Measurements from ENCODE around the gene GTPBP10.

Gene GTPBP10

DNA sequence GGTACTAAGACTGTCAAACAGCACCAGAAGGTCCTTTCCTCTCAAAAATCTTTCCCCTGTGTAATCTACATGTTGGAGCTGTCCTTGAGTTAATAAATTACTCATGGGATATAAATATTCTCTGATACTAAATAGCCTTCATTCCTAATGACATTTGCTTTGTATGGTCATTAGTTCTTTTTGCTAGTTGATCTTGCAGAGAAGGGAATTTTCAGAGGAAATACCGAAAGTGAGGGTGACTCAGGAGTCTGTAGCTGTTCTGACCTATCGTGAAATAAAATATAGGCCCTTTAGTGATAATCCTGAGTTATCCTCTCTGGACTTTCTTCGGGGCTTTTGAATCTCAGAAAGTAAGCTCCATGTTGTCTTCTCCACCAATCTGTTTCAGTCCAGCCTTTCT is 37.3 kb downstream of the GTPBP10 start:
- DNase-seq: no peak

- DNase-seq: no peak
Measured at GRCh38 chr7:90384433-90384832, 37.9 kb downstream of the GTPBP10 start.

DNA sequence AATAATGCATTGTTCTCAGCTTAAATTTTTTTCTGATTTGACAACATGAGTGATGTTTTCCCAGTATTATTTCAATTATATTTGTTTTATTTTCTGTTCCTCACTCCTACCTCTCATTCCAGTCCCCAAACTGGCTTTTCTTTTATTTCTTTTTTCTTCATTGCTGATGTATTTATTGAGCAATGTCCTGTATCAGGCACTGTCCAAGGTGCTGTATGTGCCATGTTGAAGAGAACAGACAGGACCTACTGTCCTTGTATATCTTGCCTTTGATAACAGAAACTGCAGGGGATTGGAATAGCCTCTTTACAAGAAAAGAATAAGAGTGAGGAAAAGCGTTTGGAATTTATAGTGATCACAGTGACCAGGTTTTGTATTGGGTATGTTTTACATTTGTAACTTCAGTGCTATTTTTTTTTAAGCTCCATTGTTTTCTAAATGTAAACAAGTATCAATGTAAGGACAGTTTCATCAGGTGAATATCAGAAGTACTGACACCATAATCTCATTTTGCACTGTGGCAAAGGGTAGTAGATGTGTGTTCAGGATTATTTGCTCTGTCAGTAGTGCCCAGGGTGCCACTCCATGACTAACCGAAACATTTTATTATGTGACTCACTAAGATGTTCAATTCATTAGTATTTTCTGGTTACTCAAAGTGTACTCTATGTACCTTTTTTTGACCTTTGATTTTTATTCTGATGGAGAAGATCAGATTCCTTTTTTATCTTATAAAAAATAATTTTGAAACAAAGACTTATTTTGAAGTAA is 41.1 kb downstream of the GTPBP10 start:
- no peak for DNase-seq

DNA sequence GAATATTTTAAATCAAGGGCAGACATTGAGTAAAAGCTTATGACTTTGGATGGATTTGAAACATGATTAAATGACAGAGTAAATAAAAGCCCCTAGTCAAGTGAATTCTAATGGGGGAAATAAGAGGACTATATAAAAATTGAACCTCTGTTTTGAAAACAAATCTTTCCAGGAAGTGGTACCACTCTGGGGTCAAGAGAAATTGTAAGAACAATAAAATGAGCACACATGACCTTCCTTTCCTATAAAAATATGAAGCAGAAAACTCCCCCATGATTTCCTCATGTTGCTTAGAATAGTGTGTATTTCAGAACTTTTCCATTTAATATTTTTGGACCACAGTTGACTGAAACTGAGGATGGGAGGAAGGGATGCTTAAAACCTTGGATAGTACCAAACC is 44.4 kb downstream of the GTPBP10 start:
- DNase-seq: no peak

DNA sequence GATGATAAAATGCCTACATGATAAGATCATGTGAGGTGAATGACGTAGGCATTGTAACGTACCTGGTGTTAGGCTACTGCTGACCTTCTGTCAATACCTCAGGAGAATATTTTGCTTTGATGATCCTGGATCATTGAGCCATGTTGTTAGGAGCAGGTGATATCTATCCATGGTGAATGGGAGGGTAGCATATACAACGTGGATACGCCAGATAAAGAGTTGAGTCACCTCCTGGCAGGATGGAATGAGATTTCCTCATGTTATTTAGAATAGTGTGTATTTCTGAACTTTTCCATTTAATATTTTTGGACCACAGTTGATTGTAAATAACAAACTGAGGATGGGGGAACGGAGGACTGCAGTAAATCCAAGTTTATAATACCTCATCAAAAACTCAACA is 45.0 kb downstream of the GTPBP10 start:
- no peak for DNase-seq

DNA sequence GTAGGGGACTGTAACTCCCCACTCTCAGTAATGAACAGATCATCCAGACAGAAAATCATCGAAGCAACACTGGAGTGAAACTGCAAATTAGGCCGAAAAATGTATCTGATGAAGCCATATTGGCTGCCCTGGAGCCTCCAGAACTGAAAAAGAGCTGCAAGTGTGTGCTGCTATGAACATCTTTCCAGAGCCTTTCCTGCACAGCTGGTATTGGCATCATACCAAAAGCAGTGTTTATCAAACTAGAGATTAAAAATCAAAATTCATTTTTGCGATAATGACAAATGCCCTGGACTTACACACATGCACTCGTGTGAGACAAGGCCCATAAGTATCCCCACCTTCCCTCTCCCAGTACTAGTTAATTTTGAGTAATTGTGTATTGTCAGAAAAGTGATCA is 49.9 kb downstream of the GTPBP10 start:
- no peak for DNase-seq

GRCh38 chr7:90401989-90402388 is 55.5 kb downstream of the GTPBP10 start:
- DNase-seq: no peak

- no peak for DNase-seq
Measured at GRCh38 chr7:90402785-90403173, 56.3 kb downstream of the GTPBP10 start.

GRCh38 chr7:90403174-90404113 is 56.9 kb downstream of the GTPBP10 start, which contains the start of gene CLDN12:
Gene CLDN12 (plus strand): TSS chr7:90403461. CDS start chr7:90412677, 9,216 bp downstream.
- DNase-seq: peak; percentile 73

GRCh38 chr7:90404777-90405176 is 58.3 kb downstream of the GTPBP10 start:
- no peak for DNase-seq

DNA sequence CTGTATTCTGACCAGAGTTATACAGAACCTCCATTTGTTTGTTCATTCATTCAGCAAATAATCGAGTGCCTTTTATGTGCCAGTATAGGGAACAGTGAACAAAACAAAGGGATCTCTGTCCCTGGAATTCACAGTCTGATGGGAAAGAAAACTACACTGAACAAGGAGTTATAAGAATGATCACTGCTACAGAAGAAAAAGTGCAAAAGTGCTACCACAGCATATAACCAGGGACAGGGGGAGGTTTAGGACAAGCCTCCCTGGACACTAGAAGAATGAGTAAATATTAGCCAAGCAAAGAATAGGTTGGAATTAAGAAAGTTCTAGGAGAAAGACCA is 60.9 kb downstream of the GTPBP10 start:
- no peak for DNase-seq

- DNase-seq: no peak
Measured at GRCh38 chr7:90408142-90408541, 61.6 kb downstream of the GTPBP10 start.

GRCh38 chr7:90409667-90410066 is 63.2 kb downstream of the GTPBP10 start:
- DNase-seq: no peak

DNA sequence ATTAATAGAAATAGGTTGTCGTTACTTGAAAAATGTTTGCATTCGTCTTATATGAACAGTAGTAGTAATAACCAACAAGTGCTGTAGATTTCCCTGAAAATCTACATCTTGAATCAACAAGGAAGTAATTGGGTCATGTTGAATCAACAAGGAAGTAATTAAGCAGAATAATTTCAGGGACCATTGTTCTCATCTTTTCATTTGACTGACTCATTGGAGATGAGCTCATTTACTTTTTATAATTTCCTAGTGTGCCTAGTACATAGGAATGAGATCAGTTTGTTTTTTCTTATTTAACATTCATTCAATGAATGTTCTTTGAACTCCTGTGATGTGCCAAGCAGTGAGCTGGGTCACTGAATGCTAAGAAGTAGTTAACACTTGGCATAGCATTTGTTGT is 65.0 kb downstream of the GTPBP10 start:
- DNase-seq: no peak

DNA sequence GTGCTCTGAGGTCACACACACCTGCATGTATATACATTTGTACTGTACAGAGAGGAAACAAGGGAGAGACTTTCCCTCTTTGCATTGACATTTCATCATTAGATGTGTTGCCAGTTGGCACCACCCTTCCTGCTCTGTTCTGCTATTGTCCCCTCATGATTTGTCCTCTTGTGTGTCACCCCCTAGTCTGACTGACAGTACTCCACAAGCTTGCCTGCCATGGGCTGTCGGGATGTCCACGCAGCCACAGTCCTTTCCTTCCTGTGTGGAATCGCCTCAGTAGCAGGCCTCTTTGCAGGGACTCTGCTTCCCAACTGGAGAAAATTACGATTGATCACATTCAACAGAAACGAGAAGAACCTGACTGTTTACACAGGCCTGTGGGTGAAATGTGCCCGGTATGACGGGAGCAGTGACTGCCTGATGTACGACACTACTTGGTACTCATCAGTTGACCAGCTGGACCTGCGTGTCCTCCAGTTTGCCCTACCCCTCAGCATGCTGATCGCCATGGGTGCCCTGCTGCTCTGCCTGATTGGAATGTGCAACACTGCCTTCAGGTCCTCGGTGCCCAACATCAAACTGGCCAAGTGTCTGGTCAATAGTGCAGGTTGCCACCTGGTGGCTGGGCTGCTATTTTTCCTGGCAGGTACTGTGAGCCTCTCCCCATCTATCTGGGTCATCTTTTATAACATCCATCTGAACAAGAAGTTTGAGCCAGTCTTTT is 66.1 kb downstream of the GTPBP10 start:
- peak; percentile 29 for DNase-seq

- no peak for DNase-seq
Measured at GRCh38 chr7:90413185-90413528, 66.6 kb downstream of the GTPBP10 start.

DNA sequence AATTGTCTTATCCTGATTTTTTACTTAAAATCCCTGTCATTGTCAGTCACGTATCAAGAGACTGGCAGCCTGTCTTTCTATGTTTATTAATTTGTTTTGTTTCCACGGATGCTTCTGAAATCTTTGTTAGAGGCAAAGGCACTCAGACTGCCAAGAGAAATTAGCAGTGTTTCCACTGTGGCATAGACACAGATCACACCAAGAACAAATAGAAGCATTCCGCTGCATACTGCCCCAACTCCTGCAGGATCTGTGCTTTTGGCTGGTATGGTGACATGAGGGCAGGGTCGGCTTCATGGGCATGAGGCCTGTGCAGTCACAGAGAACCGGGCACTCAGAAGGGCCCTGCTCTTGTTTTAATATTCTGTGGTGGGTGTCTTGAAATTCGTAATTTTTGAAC is 75.1 kb downstream of the GTPBP10 start:
- DNase-seq: no peak

DNA sequence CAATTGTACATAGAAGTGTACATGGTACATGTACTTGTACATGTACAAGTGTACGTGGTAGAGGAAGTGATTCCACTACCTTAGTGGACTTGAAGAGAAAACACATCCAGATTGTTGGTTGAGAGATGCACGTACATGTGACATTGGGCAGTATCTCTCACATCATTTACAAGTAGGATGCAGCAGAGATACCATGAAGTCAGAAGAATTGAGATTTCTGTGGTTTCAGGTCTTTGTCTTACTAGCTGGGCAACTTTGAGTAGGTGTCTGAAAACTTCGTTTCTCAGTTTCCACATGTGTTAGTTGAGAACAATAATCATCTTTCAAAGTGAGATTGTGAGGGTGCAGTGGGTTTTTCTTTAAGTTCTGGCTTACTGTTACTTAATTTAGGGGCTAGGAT is 78.2 kb downstream of the GTPBP10 start:
- no peak for DNase-seq

DNA sequence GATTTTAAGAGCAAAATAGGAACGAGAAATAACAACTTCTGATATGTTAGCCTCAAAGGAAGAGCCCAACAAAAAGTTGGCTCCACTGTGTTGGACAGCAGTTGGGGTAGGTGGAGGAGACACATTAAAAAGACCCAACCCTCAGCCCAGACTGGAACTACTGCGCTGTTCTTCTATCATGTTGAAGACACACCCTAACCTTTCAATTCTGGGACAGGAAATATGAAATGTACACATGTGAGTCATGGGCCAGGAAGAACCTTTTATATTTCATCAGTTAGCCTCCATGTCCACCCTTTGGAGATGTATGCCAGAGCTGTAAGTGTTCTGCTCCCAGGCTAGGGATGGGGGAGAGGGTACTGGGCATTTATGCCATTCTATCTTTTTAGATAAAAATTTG is 78.9 kb downstream of the GTPBP10 start:
- no peak for DNase-seq

DNA sequence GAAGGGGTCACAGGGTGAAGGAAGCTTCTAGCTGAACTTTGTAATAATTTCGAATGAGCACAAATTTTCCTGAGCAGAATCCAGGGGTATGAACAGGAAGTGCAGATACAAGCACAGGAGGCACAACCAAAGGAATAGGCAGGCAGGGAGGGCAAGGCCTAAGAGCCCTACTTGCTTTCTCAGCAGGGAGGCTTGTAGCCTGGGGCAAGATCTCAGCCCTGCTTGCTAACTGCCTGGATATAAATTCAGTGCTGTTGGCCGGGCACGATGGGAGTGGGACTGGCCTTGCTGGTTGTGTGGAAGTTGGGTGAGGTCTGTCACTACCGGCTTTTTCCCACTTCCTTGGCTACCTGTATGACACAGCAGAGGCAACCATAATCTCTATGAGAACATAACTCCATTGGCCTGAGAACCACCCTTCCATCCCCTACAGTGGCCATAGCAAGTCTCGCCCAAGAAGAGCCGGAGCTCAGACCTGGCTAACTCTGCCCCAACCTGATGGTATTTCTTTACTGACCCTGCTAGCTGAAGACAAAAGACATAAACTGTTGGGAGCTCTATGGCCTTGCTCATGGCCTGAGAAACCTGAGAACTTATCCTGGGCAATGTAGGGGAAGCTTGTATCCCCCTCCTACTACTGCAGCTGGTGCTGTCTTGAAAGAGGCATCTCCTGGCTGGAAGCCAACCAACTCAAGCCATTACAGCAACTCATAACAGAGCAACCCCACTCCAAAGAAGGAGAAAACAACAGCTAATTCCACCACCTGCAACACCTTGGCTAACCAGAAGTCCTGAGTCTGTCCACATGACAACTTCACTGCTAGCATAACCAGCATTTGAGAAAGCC is 84.3 kb downstream of the GTPBP10 start:
- DNase-seq: no peak

GRCh38 chr7:90432752-90433151 is 86.2 kb downstream of the GTPBP10 start:
- DNase-seq: no peak

DNA sequence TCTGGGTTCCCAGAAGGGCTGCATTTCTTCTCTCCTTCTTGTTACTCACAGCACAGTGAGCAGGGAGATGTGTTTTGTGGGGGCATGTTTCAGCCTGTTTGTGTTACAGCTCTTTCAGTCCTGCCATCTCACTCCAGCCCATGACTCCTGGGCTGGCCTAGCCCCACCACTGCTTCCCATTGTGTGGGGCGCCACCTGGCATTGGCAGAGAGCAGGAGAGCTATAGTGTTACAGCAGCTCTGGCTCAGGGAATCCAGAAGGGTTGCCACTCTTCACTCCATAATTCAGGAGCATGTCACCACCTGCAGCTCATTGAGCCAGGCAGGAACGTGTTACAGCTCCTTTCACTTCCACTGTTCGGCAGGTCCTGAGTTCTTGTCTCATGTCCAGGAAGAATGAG is 86.7 kb downstream of the GTPBP10 start:
- no peak for DNase-seq

Measured in activated CD8-positive, alpha-beta memory T cell treated with anti-CD3 and anti-CD28 coated beads, Interleukin-2, amount 50 U/mL, for 4 hours (primary cell).